Effector memory CD4-positive, alpha-beta T cell (primary cell): ENCODE measurements around the gene EPHX1.
A peak's percentile ranks its signal among the peaks of the same experiment; 100 is the strongest.
"Not testable (repeated sequence)": the region's sequence is repeated elsewhere in the genome, so short reads cannot be mapped to it uniquely, and the experiment has no call there.

Experiments
- DNase-seq, 3 donors: peaks; one replicate each; pipeline ENCODE4 v3.0.0-alpha.2; 2020
- H3K27ac ChIP-seq: 2 replicates; pipeline ENCODE4 v1.7.0; 2013; ENCODE audit warnings: mild to moderate bottlenecking, low read length, moderate library complexity; ENCODE audit not compliant: insufficient read depth, poor library complexity, severe bottlenecking
- H3K27me3 ChIP-seq: replicated peaks from 2 replicates; pipeline ENCODE4 v1.7.0; 2013; ENCODE audit warnings: mild to moderate bottlenecking, low read length; ENCODE audit not compliant: insufficient read depth, control insufficient read depth, poor library complexity, severe bottlenecking
- H3K36me3 ChIP-seq: 2 replicates; pipeline ENCODE4 v1.7.0; 2013; ENCODE audit warnings: mild to moderate bottlenecking, low read length, moderate library complexity; ENCODE audit not compliant: control insufficient read depth, insufficient read depth
- H3K4me1 ChIP-seq: 2 replicates; pipeline ENCODE4 v1.7.0; 2013; ENCODE audit warnings: low read length, mild to moderate bottlenecking; ENCODE audit not compliant: control insufficient read depth, insufficient read depth, poor library complexity, severe bottlenecking
- H3K4me3 ChIP-seq: 2 replicates; pipeline ENCODE4 v1.7.0; 2013; ENCODE audit warnings: low read length, low read depth, mild to moderate bottlenecking; ENCODE audit not compliant: insufficient read depth, poor library complexity, severe bottlenecking
- H3K9me3 ChIP-seq: 2 replicates; pipeline ENCODE4 v1.7.0; 2013; ENCODE audit warnings: mild to moderate bottlenecking, low read length, moderate library complexity; ENCODE audit not compliant: control insufficient read depth
- total RNA-seq, 3 donors: gene quantifications; one replicate each; lab custom pipeline; 2026; lab: John Stamatoyannopoulos, UW

Gene EPHX1
- total RNA-seq, result 0.26 to 1.2 (median 0.52) reads per million in 3 donors

GRCh38 chr1:225809842-225810578, at the start of gene EPHX1:
Gene EPHX1, plus strand, starts transcription at chr1:225810124. Its CDS starts 18,606 bp downstream, at chr1:225828730.
- Histone ChIP-seq H3K36me3 (no peaks in the 10 kb centered on the region), H3K4me1 (peaks cover 5% of the 10 kb centered on the region), H3K9me3 (no peaks in the 10 kb centered on the region), H3K27ac (no peak within 1 kb of the TSS), H3K4me3 (peak within 1 kb of the TSS; percentile 58), H3K27me3 (no peaks in the 10 kb centered on the region)
- DNase-seq, result peak; percentile 4 to 24 (median 22)

DNA sequence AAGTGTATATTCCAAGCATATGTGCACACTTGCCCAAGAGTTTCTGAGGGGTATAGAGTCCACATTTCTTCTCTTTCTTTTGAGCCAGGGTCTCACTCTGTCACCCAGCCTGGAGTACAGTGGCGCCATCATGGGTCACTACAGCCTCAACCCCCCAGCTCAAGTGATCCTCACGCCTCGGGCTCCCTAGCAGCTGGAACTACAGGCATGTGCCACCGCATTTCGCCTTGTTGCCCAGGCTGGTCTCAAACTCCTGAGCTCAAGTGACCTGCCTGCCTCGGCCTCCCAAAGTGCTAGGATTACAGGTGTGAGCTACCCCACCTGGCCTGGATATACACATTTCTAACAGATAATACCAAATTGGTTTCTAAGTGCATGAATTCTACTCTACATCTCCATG, 49.4 kb upstream of the EPHX1 start:
- no peak overlapping the region for H3K27ac ChIP-seq
- H3K9me3 ChIP-seq, result no peaks in the 10 kb centered on the region
- no peak for DNase-seq
- H3K4me3 ChIP-seq, result no peak overlapping the region
- H3K27me3 ChIP-seq, result no peaks in the 10 kb centered on the region
- no peaks in the 10 kb centered on the region for H3K36me3 ChIP-seq
- H3K4me1 ChIP-seq, result no peaks in the 10 kb centered on the region

- not testable (repeated sequence) for DNase-seq, H3K4me3 ChIP-seq, H3K9me3 ChIP-seq, H3K4me1 ChIP-seq, H3K27me3 ChIP-seq, H3K27ac ChIP-seq, H3K36me3 ChIP-seq
Observed at GRCh38 chr1:225761395-225761794, 48.5 kb upstream of the EPHX1 start.

DNA sequence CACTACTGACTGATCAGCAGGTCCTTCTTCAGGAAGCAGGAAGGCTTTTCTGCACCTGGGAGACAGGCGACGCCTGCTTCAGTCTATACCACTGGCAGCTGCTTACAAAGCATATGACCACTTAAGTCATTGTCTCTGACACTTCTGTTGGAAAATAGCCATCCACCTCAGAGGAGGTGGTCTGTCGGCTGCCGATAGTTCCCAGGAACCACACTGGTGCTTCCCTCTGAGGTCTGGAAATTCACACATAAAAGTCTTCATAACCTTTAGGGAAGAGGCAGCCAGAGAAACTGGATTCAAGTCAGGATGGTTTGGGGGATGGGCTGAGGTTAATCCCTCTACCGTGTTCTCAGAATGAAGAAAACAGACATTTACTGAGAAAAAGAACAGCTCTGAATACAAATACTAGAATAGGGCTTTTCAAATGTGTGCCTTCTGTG, 47.9 kb upstream of the EPHX1 start:
- no peaks in the 10 kb centered on the region for H3K9me3 ChIP-seq

GRCh38 chr1:225762444-225762843, 47.5 kb upstream of the EPHX1 start:
- no peak for DNase-seq
- H3K27me3 ChIP-seq, result no peaks in the 10 kb centered on the region
- H3K36me3 ChIP-seq, result no peaks in the 10 kb centered on the region
- H3K27ac ChIP-seq, result no peak overlapping the region
- H3K4me1 ChIP-seq, result no peaks in the 10 kb centered on the region
- H3K9me3 ChIP-seq, result no peaks in the 10 kb centered on the region
- no peak overlapping the region for H3K4me3 ChIP-seq

More for the DNA sequence above, 47.9 kb upstream of the EPHX1 start:
- Histone ChIP-seq H3K4me1 (no peaks in the 10 kb centered on the region), H3K27ac (no peak overlapping the region), H3K27me3 (no peaks in the 10 kb centered on the region), H3K4me3 (no peak overlapping the region), H3K36me3 (no peaks in the 10 kb centered on the region)
- DNase-seq, result no peak

DNA sequence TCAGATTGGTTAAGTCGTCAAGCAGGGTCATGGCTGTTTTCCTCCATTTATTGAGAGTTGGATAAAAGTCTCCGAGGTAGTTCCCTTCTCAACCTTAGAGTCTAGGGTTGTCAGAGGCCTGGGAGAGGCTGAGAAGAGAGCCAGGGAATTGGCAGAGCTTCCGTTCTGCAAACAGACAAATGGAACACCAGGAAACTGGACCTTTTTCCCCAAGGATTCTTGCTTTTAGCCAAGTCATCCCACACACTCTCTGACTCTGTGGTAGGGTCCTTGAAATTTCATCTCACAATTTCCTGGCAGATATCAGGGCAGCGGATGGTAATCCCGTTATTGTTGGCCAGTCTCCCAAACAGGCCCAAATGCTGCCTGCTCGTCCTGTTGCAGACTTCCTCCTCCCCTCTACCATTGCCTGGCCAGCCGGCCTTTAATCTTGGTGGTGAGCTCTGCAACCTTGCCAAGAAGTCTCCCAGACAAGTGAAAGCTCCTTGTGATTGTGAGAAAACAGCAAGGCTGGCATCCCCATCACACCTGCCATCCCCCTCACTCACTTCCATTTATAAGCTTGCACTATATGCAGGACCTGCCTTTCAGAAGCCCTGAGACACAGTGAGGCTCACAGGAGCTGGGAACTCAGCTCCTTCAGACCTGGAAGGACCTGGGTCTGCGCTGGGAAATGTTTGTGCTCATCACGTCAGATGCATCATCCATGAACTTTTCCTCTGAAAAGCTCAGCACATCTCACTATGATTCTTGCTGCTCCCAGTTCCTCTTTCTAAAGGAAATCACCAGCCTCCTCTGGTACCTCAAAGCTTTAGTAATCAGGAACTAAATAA, 46.0 kb upstream of the EPHX1 start:
- Histone ChIP-seq H3K4me3 (no peak overlapping the region), H3K27ac (no peak overlapping the region), H3K4me1 (no peaks in the 10 kb centered on the region), H3K27me3 (no peaks in the 10 kb centered on the region), H3K36me3 (no peaks in the 10 kb centered on the region), H3K9me3 (no peaks in the 10 kb centered on the region)
- no peak for DNase-seq

DNA sequence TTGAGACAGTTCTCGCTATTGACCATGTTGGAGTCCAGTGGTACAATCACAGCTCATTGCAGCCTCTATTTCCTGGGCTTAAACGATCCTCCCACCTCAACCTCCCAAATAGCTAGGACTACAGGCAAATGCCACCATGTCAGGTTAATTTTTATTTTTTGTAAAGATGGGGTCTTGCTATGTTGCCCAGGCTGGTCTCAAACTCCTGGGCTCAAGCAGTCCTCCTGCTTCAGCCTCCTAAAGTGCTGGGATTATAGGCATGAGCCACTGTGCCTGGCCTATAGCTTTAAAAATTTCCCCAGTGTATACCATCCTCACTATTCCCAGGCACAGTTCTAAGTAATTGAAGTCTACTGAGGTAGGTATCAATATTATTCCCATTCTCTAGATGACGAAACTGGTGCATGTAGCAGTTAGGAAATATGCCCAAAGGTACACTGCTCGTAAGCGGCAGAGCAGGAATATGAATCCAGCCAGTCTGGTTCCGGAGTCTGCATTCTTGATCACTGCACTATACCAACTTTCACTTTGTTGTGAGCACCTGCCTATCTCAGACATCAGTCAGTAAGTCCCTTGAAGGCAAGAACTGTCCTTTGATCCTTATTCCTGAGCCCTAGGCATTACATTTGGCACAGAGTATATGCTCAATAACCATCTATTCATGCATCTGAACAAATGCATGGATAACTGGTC, 43.8 kb upstream of the EPHX1 start:
- DNase-seq, result no peak
- Histone ChIP-seq H3K27me3 (no peaks in the 10 kb centered on the region), H3K36me3 (no peaks in the 10 kb centered on the region), H3K4me3 (no peak overlapping the region), H3K9me3 (no peaks in the 10 kb centered on the region), H3K4me1 (no peaks in the 10 kb centered on the region), H3K27ac (no peak overlapping the region)

DNA sequence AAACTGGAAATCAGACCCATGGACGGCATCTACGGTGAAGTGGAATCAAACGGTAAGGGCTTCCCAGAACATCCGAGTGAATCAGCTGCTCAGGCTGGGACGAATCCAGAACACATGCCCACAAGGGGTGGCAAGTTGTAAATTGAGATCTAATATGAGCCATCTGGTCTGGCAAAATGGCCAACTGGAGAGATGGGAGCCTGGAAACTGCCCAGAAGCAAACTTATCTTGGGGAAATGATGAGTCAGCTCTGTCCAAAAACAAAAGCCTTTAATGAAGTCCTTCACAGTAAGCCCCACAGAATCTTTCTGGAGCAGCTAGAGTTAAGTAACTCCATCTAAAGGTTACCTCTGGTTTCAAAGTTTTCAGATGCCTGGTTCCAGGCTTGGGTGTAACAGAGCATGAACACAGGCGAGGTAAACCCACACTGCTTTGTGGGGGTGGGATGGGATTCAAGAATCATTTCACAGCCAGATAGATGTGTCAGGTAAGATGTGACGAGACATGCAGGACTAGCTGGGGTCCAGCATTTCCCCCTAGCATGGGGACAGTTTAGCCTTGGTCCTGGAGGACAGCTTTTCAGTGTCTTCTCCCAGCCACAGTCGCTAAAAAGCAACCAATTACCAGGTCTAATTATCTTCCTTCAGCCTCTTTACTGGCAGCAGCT, 42.8 kb upstream of the EPHX1 start:
- Histone ChIP-seq H3K27ac (no peak overlapping the region), H3K36me3 (no peaks in the 10 kb centered on the region), H3K4me3 (no peak overlapping the region), H3K27me3 (no peaks in the 10 kb centered on the region), H3K4me1 (no peaks in the 10 kb centered on the region), H3K9me3 (no peaks in the 10 kb centered on the region)
- no peak for DNase-seq

GRCh38 chr1:225767634-225768540, 42.0 kb upstream of the EPHX1 start:
- H3K27me3 ChIP-seq, result no peaks in the 10 kb centered on the region
- H3K4me3 ChIP-seq, result no peak overlapping the region
- no peaks in the 10 kb centered on the region for H3K36me3 ChIP-seq
- no peaks in the 10 kb centered on the region for H3K4me1 ChIP-seq
- no peak overlapping the region for H3K27ac ChIP-seq
- no peak for DNase-seq
- no peaks in the 10 kb centered on the region for H3K9me3 ChIP-seq
